ENCODE measurements around the gene SHCBP1.
"Not testable (repeated sequence)": the region's sequence is repeated elsewhere in the genome, so short reads cannot be mapped to it uniquely, and the experiment has no call there.

Gene SHCBP1

GRCh38 chr16:46568472-46569230 is 52.5 kb downstream of the SHCBP1 start:
- no peaks in the 10 kb centered on the region for H3K9me3 ChIP-seq (ENCODE audit: control insufficient read depth in 1 of 2, low read length in 2 of 2)
- H3K27me3 ChIP-seq (ENCODE audit: low read depth, low read length): peaks cover 5% of the 10 kb centered on the region
- H3K4me1 ChIP-seq (ENCODE audit: control insufficient read depth in 1 of 2, insufficient read depth in 2 of 2, low read length in 2 of 2): no peaks in the 10 kb centered on the region
- no peaks in the 10 kb centered on the region for H3K36me3 ChIP-seq (ENCODE audit: control insufficient read depth in 1 of 2, insufficient read depth in 2 of 2, low read length in 2 of 2)
- H3K27ac ChIP-seq (ENCODE audit: low read length): no peak overlapping the region
- H3K4me3 ChIP-seq (ENCODE audit: low read depth in 1 of 2, low read length in 2 of 2): no peak overlapping the region

- H3K9me3 ChIP-seq (ENCODE audit: control insufficient read depth in 1 of 2, low read length in 2 of 2): no peaks in the 10 kb centered on the region
- H3K4me3 ChIP-seq (ENCODE audit: low read depth in 1 of 2, low read length in 2 of 2): no peak overlapping the region
- H3K27ac ChIP-seq (ENCODE audit: low read length): no peak overlapping the region
- no peaks in the 10 kb centered on the region for H3K36me3 ChIP-seq (ENCODE audit: control insufficient read depth in 1 of 2, insufficient read depth in 2 of 2, low read length in 2 of 2)
- no peaks in the 10 kb centered on the region for H3K4me1 ChIP-seq (ENCODE audit: control insufficient read depth in 1 of 2, insufficient read depth in 2 of 2, low read length in 2 of 2)
- H3K27me3 ChIP-seq (ENCODE audit: low read depth, low read length): no peaks in the 10 kb centered on the region
Measured at GRCh38 chr16:46562979-46563378, 58.2 kb downstream of the SHCBP1 start.

DNA sequence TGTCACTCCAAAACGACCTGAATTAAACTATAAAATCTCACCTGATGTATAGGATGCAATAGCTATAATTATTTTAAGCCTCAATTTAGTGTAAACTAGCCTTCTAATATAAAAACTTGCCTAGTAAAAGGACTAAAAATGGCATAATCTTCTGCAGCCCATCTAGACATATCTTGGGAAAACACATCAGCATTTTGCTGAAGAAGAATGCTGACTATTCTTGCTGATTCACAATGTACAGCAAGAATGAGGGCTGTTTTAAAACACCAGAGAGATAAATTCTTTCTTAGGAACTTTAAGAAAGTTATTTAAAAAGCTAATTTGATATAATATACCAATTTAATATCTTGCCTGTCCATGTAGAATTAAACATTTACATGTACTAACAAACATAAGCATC is 63.2 kb downstream of the SHCBP1 start:
- no peaks in the 10 kb centered on the region for H3K4me1 ChIP-seq (ENCODE audit: control insufficient read depth in 1 of 2, insufficient read depth in 2 of 2, low read length in 2 of 2)
- no peaks in the 10 kb centered on the region for H3K36me3 ChIP-seq (ENCODE audit: control insufficient read depth in 1 of 2, insufficient read depth in 2 of 2, low read length in 2 of 2)
- no peak overlapping the region for H3K27ac ChIP-seq (ENCODE audit: low read length)
- H3K4me3 ChIP-seq (ENCODE audit: low read depth in 1 of 2, low read length in 2 of 2): no peak overlapping the region
- no peaks in the 10 kb centered on the region for H3K9me3 ChIP-seq (ENCODE audit: control insufficient read depth in 1 of 2, low read length in 2 of 2)
- H3K27me3 ChIP-seq (ENCODE audit: low read depth, low read length): no peaks in the 10 kb centered on the region

- Histone ChIP-seq H3K36me3 (ENCODE audit: control insufficient read depth in 1 of 2, insufficient read depth in 2 of 2, low read length in 2 of 2) (no peaks in the 10 kb centered on the region), H3K4me3 (ENCODE audit: low read depth in 1 of 2, low read length in 2 of 2) (no peak overlapping the region), H3K27me3 (ENCODE audit: low read depth, low read length) (no peaks in the 10 kb centered on the region), H3K9me3 (ENCODE audit: control insufficient read depth in 1 of 2, low read length in 2 of 2) (no peaks in the 10 kb centered on the region), H3K4me1 (ENCODE audit: control insufficient read depth in 1 of 2, insufficient read depth in 2 of 2, low read length in 2 of 2) (no peaks in the 10 kb centered on the region), H3K27ac (ENCODE audit: low read length) (no peak overlapping the region)
Measured at GRCh38 chr16:46555951-46556350, 65.2 kb downstream of the SHCBP1 start.

GRCh38 chr16:46554435-46554834 is 66.7 kb downstream of the SHCBP1 start:
- H3K4me1 ChIP-seq (ENCODE audit: control insufficient read depth in 1 of 2, insufficient read depth in 2 of 2, low read length in 2 of 2); H3K27me3 ChIP-seq (ENCODE audit: low read depth, low read length); H3K36me3 ChIP-seq (ENCODE audit: control insufficient read depth in 1 of 2, insufficient read depth in 2 of 2, low read length in 2 of 2); H3K9me3 ChIP-seq (ENCODE audit: control insufficient read depth in 1 of 2, low read length in 2 of 2); H3K27ac ChIP-seq (ENCODE audit: low read length); H3K4me3 ChIP-seq (ENCODE audit: low read depth in 1 of 2, low read length in 2 of 2): not testable (repeated sequence)

- Histone ChIP-seq H3K4me3 (ENCODE audit: low read depth in 1 of 2, low read length in 2 of 2) (no peak overlapping the region), H3K36me3 (ENCODE audit: control insufficient read depth in 1 of 2, insufficient read depth in 2 of 2, low read length in 2 of 2) (no peaks in the 10 kb centered on the region), H3K27ac (ENCODE audit: low read length) (no peak overlapping the region), H3K4me1 (ENCODE audit: control insufficient read depth in 1 of 2, insufficient read depth in 2 of 2, low read length in 2 of 2) (no peaks in the 10 kb centered on the region), H3K27me3 (ENCODE audit: low read depth, low read length) (no peaks in the 10 kb centered on the region), H3K9me3 (ENCODE audit: control insufficient read depth in 1 of 2, low read length in 2 of 2) (no peaks in the 10 kb centered on the region)
Measured at GRCh38 chr16:46549477-46549876, 71.7 kb downstream of the SHCBP1 start.

Data from muscle layer of duodenum (tissue), 2 donors.